H9 (cell line): ENCODE data around the gene TENM4. TPM values are rescaled to one million over a fixed set of nuclear protein-coding genes. Genes with fewer than 3 reads are reported as not detected.

Experiments used
- DNase-seq: peaks from one replicate; pipeline ENCODE4 v3.0.0-alpha.2; 2017
- H2AFZ ChIP-seq: one replicate; pipeline ENCODE4 v1.6.1; 2013; ENCODE audit warnings: mild to moderate bottlenecking, low read length, control low read depth, moderate library complexity
- H2AK5ac ChIP-seq: 2 replicates; pipeline ENCODE4 v1.6.1; 2013; ENCODE audit warnings: low read length, control low read depth, mixed read lengths; ENCODE audit not compliant: insufficient read length
- H2BK120ac ChIP-seq: one replicate; pipeline ENCODE4 v1.6.1; 2013; ENCODE audit warnings: low read depth, mild to moderate bottlenecking, low read length, control low read depth, inconsistent platforms; ENCODE audit not compliant: poor library complexity, severe bottlenecking
- H2BK12ac ChIP-seq: 2 replicates; pipeline ENCODE4 v1.6.1; 2013; ENCODE audit warnings: low read length, control low read depth, mixed read lengths, low read depth; ENCODE audit not compliant: insufficient read length
- H2BK15ac ChIP-seq: 2 replicates; pipeline ENCODE4 v1.6.1; 2013; ENCODE audit warnings: low read depth, low read length, control low read depth
- H2BK20ac ChIP-seq: one replicate; pipeline ENCODE4 v1.6.1; 2013; ENCODE audit warnings: low read depth, mild to moderate bottlenecking, low read length, control low read depth, inconsistent platforms; ENCODE audit not compliant: poor library complexity, severe bottlenecking
- H2BK5ac ChIP-seq: 2 replicates; pipeline ENCODE4 v1.6.1; 2013; ENCODE audit warnings: low read length, control low read depth, mixed read lengths; ENCODE audit not compliant: insufficient read length
- H3K14ac ChIP-seq: 2 replicates; pipeline ENCODE4 v1.6.1; 2013; ENCODE audit warnings: low read length, control low read depth; ENCODE audit not compliant: insufficient read depth
- H3K18ac ChIP-seq: 2 replicates; pipeline ENCODE4 v1.6.1; 2013; ENCODE audit warnings: low read depth, mild to moderate bottlenecking, mixed read lengths, low read length, control low read depth; ENCODE audit not compliant: insufficient read length
- H3K23ac ChIP-seq: 2 replicates; pipeline ENCODE4 v1.6.1; 2013; ENCODE audit warnings: low read length, control low read depth, mixed read lengths, low read depth; ENCODE audit not compliant: insufficient read length
- H3K23me2 ChIP-seq: 2 replicates; pipeline ENCODE4 v1.6.1; 2013; ENCODE audit warnings: low read depth, mild to moderate bottlenecking, mixed read lengths, low read length, control low read depth; ENCODE audit not compliant: insufficient read length, poor library complexity, severe bottlenecking
- H3K27ac ChIP-seq: 2 replicates; pipeline ENCODE4 v1.5.1; 2013; ENCODE audit warnings: low read length, control low read depth, mixed read lengths, low read depth; ENCODE audit not compliant: insufficient read length
- H3K27me3 ChIP-seq: 2 replicates; pipeline ENCODE4 v1.6.1; 2013; ENCODE audit warnings: low read length, control low read depth, inconsistent platforms; ENCODE audit not compliant: insufficient read depth
- H3K4ac ChIP-seq: 2 replicates; pipeline ENCODE4 v1.6.1; 2013; ENCODE audit warnings: low read depth, mild to moderate bottlenecking, control low read depth, inconsistent platforms, low read length, moderate library complexity
- H3K4me1 ChIP-seq: 2 replicates; pipeline ENCODE4 v1.6.1; 2013; ENCODE audit warnings: low read length, control low read depth, inconsistent platforms; ENCODE audit not compliant: insufficient read depth
- H3K4me2 ChIP-seq: 2 replicates; pipeline ENCODE4 v1.6.1; 2013; ENCODE audit warnings: low read length, control low read depth, mixed read lengths; ENCODE audit not compliant: insufficient read length, insufficient read depth
- H3K56ac ChIP-seq: 2 replicates; pipeline ENCODE4 v1.6.1; 2013; ENCODE audit warnings: low read depth, mild to moderate bottlenecking, mixed read lengths, low read length, control low read depth; ENCODE audit not compliant: insufficient read length
- H3K79me1 ChIP-seq: 2 replicates; pipeline ENCODE4 v1.6.1; 2013; ENCODE audit warnings: low read depth, mild to moderate bottlenecking, moderate library complexity, low read length, control low read depth, inconsistent platforms; ENCODE audit not compliant: insufficient read depth, poor library complexity, severe bottlenecking
- H3K79me2 ChIP-seq: 2 replicates; pipeline ENCODE4 v1.6.1; 2013; ENCODE audit warnings: low read length, control low read depth, inconsistent platforms; ENCODE audit not compliant: insufficient read depth
- H3K9ac ChIP-seq: 2 replicates; pipeline ENCODE4 v1.6.1; 2013; ENCODE audit warnings: low read length, control low read depth, mixed read lengths; ENCODE audit not compliant: insufficient read length; ENCODE audit errors: extremely low read depth
- H3K9me3 ChIP-seq: one replicate; pipeline ENCODE4 v1.6.1; 2013; ENCODE audit warnings: low read depth, low read length, inconsistent platforms; ENCODE audit not compliant: control insufficient read depth
- H3T11ph ChIP-seq: one replicate; pipeline ENCODE4 v1.6.1; 2013; ENCODE audit warnings: mild to moderate bottlenecking, low read length, control low read depth, inconsistent platforms
- H4K20me1 ChIP-seq: one replicate; pipeline ENCODE4 v1.6.1; 2013; ENCODE audit not compliant: control insufficient read depth, insufficient read length, insufficient read depth
- H4K5ac ChIP-seq: 2 replicates; pipeline ENCODE4 v1.6.1; 2013; ENCODE audit warnings: low read depth, mild to moderate bottlenecking, mixed read lengths, low read length, control low read depth; ENCODE audit not compliant: insufficient read length
- H4K8ac ChIP-seq: replicated peaks from 2 replicates; pipeline ENCODE4 v1.6.1; 2013; ENCODE audit warnings: low read length, control low read depth, mixed read lengths, low read depth; ENCODE audit not compliant: insufficient read length
- H4K91ac ChIP-seq: 2 replicates; pipeline ENCODE4 v1.6.1; 2013; ENCODE audit warnings: low read depth, mild to moderate bottlenecking, moderate library complexity, mixed read lengths, low read length, control low read depth; ENCODE audit not compliant: insufficient read length
- H3K27ac Mint-ChIP-seq, 3 experiments: 2 replicates in 2 of 3; 3 replicates in 1 of 3; pipeline ENCODE4 v1.8.0; 2020 to 2021; ENCODE audit warnings: mixed read lengths in 3 of 3, mild to moderate bottlenecking in 1 of 3, moderate library complexity in 1 of 3
- H3K27me3 Mint-ChIP-seq: 2 replicates; pipeline ENCODE4 v1.8.0; 2021; ENCODE audit warnings: low read depth, mild to moderate bottlenecking, moderate library complexity, mixed read lengths
- H3K36me3 Mint-ChIP-seq, 3 experiments: 2 replicates in 2 of 3; 3 replicates in 1 of 3; pipeline ENCODE4 v1.8.0; 2020 to 2021; ENCODE audit warnings: low read depth in 3 of 3, mixed read lengths in 3 of 3; ENCODE audit not compliant: insufficient read depth in 1 of 3
- H3K4me1 Mint-ChIP-seq, 2 experiments: 2 replicates each; pipeline ENCODE4 v1.8.0; 2020; ENCODE audit warnings: mixed read lengths in 2 of 2
- H3K4me3 Mint-ChIP-seq, 2 experiments: 2 replicates in 1 of 2; 3 replicates in 1 of 2; pipeline ENCODE4 v1.8.0; 2020 to 2021; ENCODE audit warnings: mild to moderate bottlenecking in 2 of 2, mixed read lengths in 2 of 2, moderate library complexity in 1 of 2
- H3K9me3 Mint-ChIP-seq, 2 experiments: 2 replicates in 1 of 2; 3 replicates in 1 of 2; pipeline ENCODE4 v1.8.0; 2020; ENCODE audit warnings: mild to moderate bottlenecking in 2 of 2, mixed read lengths in 2 of 2, moderate library complexity in 1 of 2
- WGBS: extraction: QIAGEN DNeasy Blood & Tissue Kit; methylation state at CpG from one replicate; pipeline ENCODE4 v1.1.7; 2013; ENCODE audit warnings: missing lambda C conversion rate, low lambda C conversion rate, mixed read lengths; ENCODE audit not compliant: insufficient read length; ENCODE audit errors: extremely low coverage; 5-methylcytosine and 5-hydroxymethylcytosine counted together
- total RNA-seq: library from RNA; stranded (reverse); gene quantifications from 2 replicates; pipeline ENCODE4 v1.2.1, GENCODE V29; 2021
- TF ChIP-seq, protein P1 (sequence below): fragments of 200-600 bp; sonication (generic); conservative IDR thresholded peaks from 3 replicates; pipeline ENCODE4 v1.8.0; 2021; ENCODE audit warnings: antibody characterized with exemption, mild to moderate bottlenecking

The TENM4 gene
- total RNA-seq, 1 experiment from 2014 or later = 4.6 TPM

DNA sequence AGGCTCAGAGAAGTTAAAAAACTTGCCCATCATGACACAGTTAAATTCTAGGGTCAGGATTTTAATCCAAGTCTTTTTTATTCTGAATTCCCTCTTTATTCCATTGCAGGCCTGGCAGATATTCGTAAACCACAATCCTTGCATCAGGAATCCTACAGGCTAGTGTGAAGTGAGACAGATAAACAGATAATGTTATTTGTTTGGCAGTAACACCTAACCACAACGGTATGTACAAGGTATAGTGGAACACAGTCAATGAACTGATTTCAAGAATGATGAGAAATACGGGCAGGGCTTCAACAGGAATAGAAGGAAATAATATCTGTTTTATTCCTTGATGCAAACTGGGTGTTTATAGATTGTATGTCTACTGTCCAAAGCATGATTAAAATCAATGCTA lies 834.2 kb downstream of the TENM4 start:
- Histone ChIP-seq H4K5ac (no peak overlapping the region), H3K23ac (no peak overlapping the region), H2BK12ac (no peak overlapping the region), H3K14ac (no peak overlapping the region), H3T11ph (no peak overlapping the region), H3K27ac (no peak overlapping the region), H3K9me3 (no peaks in the 10 kb centered on the region), H4K20me1 (no peaks in the 10 kb centered on the region), H2BK120ac (no peak overlapping the region), H2BK5ac (no peak overlapping the region), H3K56ac (no peak overlapping the region), H3K18ac (no peak overlapping the region), H3K79me2 (no peaks in the 10 kb centered on the region), H4K8ac (no peak overlapping the region), H2AFZ (no peak overlapping the region), H3K23me2 (no peaks in the 10 kb centered on the region), H2BK15ac (no peak overlapping the region), H3K9ac (no peak overlapping the region), H2BK20ac (no peak overlapping the region), H3K4me2 (no peak overlapping the region), H4K91ac (no peak overlapping the region), H3K4ac (no peak overlapping the region), H2AK5ac (no peak overlapping the region), H3K4me1 (no peaks in the 10 kb centered on the region; the same call in 1 of the 2 replicates), H3K79me1 (no peaks in the 10 kb centered on the region), H3K27me3 (no peaks in the 10 kb centered on the region)
- Mint-ChIP-seq H3K27ac (no peak overlapping the region), H3K9me3 (peaks cover 4 to 6% of the 10 kb centered on the region in 2 experiments; a peak in 2 of 5 replicates), H3K4me1 (peaks cover 5 to 8% of the 10 kb centered on the region in 2 experiments), H3K4me3 (no peak overlapping the region), H3K36me3 (no peaks in the 10 kb centered on the region), H3K27me3 (peaks cover 7% of the 10 kb centered on the region)
- DNase-seq = no peak
- TF ChIP-seq, protein P1, sequence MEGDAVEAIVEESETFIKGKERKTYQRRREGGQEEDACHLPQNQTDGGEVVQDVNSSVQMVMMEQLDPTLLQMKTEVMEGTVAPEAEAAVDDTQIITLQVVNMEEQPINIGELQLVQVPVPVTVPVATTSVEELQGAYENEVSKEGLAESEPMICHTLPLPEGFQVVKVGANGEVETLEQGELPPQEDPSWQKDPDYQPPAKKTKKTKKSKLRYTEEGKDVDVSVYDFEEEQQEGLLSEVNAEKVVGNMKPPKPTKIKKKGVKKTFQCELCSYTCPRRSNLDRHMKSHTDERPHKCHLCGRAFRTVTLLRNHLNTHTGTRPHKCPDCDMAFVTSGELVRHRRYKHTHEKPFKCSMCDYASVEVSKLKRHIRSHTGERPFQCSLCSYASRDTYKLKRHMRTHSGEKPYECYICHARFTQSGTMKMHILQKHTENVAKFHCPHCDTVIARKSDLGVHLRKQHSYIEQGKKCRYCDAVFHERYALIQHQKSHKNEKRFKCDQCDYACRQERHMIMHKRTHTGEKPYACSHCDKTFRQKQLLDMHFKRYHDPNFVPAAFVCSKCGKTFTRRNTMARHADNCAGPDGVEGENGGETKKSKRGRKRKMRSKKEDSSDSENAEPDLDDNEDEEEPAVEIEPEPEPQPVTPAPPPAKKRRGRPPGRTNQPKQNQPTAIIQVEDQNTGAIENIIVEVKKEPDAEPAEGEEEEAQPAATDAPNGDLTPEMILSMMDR = no peak
- no CpG with 5 or more reads among the region's 3 CpGs for WGBS
